HFF-Myc (cell line): ENCODE results near the gene CNKSR1.

Experiments
- DNase-seq: peaks from one replicate; pipeline ENCODE4 v3.0.0-alpha.2; 2011; ENCODE audit warnings: low read depth; ENCODE audit errors: extremely low read depth
- H3K4me3 ChIP-seq: replicated peaks from 2 replicates; pipeline ENCODE4 v1.5.1; 2011; ENCODE audit warnings: low read depth, mild to moderate bottlenecking, control low read depth, low read length
- CTCF ChIP-seq: IDR thresholded peaks from 2 replicates; pipeline ENCODE4 v1.5.1; 2012; ENCODE audit warnings: mild to moderate bottlenecking, low read depth, low read length, control low read depth; ENCODE audit errors: missing control alignments

The CNKSR1 gene

DNA sequence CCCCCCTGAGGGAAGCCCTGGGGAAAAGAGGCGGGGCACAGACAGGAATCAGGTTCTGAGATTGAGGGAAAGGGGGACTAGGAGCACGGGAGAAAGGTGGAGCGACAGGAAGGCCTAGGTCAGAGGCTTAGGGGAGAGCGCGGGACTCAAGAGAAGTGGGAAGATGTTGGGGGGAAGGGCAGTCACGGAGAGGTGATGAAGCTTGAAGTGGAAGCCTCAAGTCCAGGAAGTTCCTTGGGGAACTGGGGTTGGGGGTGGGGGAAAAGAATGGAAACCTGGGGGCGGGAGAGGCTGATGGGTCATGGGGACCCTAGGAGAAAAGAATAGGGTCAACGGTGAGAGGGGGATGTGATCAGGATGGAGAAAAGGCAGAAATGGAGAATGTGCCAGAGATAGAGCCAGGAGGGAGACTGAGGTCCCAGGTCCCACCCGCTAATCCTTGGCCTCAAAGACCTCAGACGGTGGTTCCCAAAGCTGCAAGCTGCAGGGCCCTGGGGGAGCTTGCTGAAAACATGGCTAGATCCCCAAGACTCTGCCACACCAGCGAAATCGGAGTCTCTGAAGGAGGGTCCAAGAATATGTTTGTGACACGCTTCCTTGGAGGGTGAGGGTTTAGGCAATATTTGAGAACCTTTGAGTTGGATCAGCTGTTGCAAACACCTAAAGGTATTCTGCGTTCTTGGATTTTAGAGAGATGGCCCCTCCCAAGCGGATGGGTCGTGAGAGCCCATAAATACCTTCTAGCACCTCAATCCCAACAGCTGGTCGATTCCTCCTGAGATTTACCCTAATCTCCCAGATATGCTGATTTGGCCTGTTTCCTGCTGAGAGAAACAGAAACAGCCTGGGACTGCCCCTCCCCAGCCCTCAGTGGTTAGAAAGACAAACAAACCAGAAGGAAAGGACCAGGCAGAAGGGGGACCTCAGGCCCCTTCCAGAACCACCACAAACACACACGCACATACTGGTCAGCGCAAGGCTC lies 12.1 kb upstream of the CNKSR1 start:
- no peak overlapping the region for H3K4me3 ChIP-seq
- DNase-seq = no peak
- no peak for TF ChIP-seq CTCF

GRCh38 chr1:26166719-26167281 lies 10.5 kb upstream of the CNKSR1 start:
- no peak for DNase-seq
- no peak overlapping the region for H3K4me3 ChIP-seq
- no peak for TF ChIP-seq CTCF

DNA sequence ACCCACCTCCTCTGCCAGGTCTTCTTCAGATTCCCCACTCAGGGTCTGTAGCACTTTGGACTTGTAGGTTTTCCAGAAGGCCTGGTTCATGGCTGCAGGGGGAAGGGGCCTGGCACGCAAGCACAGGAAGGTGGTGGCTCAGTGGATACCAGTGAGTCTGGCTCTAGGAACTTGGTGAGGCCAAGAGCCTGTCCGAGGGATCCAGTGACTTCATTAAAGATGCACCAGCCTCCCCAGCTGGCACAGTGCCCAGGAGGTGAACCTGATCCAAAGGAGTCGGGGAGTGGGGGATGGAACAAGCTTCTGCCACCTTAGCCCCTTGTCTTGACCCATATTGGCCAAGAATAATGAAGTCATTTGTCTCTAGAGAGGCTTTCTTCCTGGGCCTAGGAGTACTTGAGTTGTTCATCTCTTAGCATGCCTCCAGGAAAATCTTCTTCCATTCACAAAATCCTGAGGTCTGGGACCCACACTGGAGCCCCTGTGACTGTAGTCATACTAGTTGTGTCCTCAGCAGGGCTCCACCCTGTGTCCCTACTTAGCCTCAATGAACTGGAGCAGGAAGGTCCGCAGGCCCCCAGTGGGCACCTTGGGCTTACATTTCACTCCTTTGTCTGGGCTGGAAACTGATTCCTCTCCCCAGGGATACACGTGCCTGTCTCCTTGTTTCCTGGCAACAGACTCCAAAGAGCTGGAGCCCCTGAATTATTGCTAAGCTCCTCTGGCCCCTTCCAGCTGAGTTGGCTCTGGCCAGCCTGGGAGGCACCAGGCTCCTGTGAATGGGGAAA lies 8.7 kb upstream of the CNKSR1 start, which contains the start of gene C1orf232:
Gene C1orf232, minus strand, starts transcription at position 554 of the 788 bp plus-strand sequence. Its CDS starts 464 bp downstream, at position 90.
- H3K4me3 ChIP-seq = peak within 1 kb of the TSS; percentile 95
- TF ChIP-seq CTCF = no peak
- DNase-seq = no peak

DNA sequence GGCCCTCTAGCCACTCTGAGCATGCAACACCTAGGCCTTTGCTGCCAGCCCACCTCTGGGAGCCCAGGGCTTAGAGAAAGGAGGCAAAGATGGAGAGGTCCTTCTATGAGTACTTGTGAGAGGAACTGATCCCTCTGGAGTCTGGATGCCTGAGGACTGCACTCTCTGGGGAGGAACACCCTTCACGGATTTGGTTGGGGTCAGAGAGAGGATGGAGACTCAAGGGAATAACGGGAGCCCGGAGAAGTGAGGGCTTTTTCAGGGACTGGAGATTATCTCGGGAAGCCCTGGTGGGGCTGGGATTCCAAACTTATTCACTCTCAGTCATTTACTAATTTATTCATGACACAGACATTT lies 8.1 kb upstream of the CNKSR1 start:
- no peak for TF ChIP-seq CTCF
- H3K4me3 ChIP-seq = peak overlapping the region; percentile 95; the same call in 1 of the 2 replicates
- no peak for DNase-seq

GRCh38 chr1:26169669-26170471 lies 7.4 kb upstream of the CNKSR1 start, which contains the start of gene ZNF593:
ZNF593 (plus strand) TSS chr1:26169908; CDS start chr1:26169984, 76 bp downstream.
- peak; percentile 83 for TF ChIP-seq CTCF
- peak; percentile 57 for DNase-seq

DNA sequence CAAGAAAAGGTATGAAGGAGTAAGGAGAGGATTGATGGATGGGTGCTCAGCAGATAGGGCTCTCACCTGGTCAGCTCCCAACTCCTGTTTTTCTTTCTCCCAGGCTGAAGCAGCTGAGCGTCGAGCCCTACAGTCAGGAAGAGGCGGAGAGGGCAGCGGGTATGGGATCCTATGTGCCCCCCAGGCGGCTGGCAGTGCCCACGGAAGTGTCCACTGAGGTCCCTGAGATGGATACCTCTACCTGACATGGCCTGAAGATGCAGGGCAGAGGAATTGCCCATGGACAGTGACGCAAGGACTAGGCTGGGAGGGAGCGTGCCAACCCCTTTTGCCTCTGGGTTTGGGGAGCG lies 6.8 kb upstream of the CNKSR1 start:
- TF ChIP-seq CTCF = no peak

More at GRCh38 chr1:26169669-26170471, 7.4 kb upstream of the CNKSR1 start, which contains the start of gene ZNF593:
- peak within 1 kb of the TSS; percentile 95 for H3K4me3 ChIP-seq

More for the DNA sequence above, 6.8 kb upstream of the CNKSR1 start:
- H3K4me3 ChIP-seq = peak overlapping the region; percentile 95
- no peak for DNase-seq
